ENCODE data around the gene PHEX.
A peak's percentile ranks its signal among the peaks of the same experiment; 100 is the strongest.

PHEX gene

DNA sequence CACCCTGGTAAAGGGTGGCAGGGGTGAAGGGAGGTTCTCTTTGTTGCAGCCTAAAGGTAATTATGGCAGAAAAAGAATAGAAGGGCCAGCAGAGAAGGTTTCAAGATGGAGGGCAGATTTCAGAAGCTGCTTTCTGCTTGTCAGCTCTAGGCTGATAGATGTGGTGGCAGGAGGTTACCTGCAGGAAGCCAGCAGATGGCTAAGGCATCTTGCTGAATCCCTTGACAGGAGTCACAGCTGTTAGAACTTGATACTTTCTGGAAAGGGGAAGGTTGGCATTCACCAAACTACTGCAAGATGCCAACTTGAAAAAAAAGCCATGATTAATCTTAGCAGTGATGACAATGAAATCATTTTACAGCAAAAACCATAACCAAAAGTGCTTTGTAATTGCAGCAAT is 171.1 kb downstream of the PHEX start:
- TF ChIP-seq, protein P1, sequence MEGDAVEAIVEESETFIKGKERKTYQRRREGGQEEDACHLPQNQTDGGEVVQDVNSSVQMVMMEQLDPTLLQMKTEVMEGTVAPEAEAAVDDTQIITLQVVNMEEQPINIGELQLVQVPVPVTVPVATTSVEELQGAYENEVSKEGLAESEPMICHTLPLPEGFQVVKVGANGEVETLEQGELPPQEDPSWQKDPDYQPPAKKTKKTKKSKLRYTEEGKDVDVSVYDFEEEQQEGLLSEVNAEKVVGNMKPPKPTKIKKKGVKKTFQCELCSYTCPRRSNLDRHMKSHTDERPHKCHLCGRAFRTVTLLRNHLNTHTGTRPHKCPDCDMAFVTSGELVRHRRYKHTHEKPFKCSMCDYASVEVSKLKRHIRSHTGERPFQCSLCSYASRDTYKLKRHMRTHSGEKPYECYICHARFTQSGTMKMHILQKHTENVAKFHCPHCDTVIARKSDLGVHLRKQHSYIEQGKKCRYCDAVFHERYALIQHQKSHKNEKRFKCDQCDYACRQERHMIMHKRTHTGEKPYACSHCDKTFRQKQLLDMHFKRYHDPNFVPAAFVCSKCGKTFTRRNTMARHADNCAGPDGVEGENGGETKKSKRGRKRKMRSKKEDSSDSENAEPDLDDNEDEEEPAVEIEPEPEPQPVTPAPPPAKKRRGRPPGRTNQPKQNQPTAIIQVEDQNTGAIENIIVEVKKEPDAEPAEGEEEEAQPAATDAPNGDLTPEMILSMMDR (IDR thresholded peaks at IDR 0.05; ENCODE audit: insufficient read depth, missing control alignments) = no peak
- DNase-seq (ENCODE audit: insufficient read length, low spot score) (peak; percentile 15), FAIRE-seq (peak; percentile 94)

DNA sequence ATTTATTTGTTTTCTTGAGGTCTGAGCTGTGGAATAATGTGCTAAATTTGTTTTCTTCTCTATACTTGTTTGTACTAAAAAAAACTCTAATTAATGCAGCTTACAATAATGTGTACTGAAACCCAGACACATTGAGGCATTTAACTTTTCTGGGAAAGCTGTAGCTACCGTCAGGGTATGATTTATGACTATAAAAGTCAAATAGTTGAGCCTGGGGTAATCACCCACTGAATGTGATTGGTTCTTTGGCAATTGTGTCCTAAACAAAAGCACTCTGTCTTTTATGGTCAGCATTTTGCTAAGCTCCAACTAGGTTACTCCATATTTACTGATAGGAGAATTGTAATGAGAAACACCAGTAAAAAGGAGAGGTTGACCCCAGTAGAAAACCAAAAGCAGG is 174.7 kb downstream of the PHEX start:
- TF ChIP-seq, protein P1 (IDR thresholded peaks at IDR 0.05; ENCODE audit: insufficient read depth, missing control alignments) = no peak
- FAIRE-seq = no peak
- DNase-seq (ENCODE audit: insufficient read length, low spot score) = no peak

DNA sequence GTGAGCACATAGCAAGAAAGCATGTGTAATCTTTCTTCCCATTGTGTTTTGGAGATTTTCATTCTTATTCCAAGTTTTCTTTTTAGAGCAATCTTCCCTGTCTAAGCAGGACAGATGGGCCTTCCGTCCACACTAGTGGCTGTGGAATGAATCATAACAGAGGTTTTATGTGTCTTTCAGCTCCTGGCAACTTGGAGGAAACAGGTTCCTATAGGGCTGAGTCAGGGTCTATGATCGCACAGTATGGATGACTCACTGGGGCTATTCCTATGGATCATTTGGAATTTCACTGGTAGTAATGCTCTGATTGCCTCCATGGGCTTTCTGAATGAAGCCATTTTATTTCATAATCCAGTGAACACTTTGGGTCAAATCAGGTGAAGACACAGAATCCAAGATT is 188.8 kb downstream of the PHEX start:
- TF ChIP-seq, protein P1 (IDR thresholded peaks at IDR 0.05; ENCODE audit: insufficient read depth, missing control alignments) = no peak
- no peak for DNase-seq (ENCODE audit: insufficient read length, low spot score)
- no peak for FAIRE-seq

DNA sequence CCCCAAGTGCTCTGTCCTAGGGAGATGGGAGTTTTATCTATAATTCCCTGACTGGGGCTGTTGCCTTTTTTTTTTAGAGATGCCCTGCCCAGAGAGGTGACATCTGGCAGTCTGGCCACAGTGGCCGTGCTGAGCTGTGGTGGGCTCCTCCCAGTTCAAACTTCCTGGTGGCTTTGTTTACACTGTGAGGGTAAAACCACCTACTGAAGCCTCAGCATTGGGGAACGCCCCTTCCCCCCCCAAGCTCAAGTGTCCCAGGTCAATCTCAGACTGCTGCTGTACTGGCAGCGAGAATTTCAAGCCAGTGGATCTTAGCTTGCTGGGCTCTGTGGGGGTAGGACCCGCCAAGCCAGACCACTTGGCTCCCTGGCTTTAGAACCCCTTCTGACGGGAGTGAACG is 202.3 kb downstream of the PHEX start:
- TF ChIP-seq, protein P1 (IDR thresholded peaks at IDR 0.05; ENCODE audit: insufficient read depth, missing control alignments) = no peak
- no peak for DNase-seq (ENCODE audit: insufficient read length, low spot score)
- no peak for FAIRE-seq

DNA sequence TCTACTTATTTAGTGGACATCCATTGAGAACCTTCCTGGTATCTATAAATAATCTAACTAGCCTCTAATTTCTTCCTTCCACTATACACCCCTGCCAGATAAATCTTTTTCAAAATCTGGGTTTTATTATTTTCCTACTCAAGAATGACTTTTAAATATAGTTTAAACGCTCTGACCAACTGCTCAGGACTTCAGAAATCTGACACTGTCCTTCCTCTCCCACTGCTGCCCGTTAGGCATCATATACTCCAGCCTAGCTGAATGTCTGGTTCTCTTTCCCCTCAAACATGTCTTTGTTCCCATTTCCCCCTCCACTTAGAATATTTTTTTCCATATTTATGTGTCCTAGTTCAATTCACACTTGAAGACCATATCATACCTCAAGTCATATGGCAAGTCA is 205.4 kb downstream of the PHEX start:
- DNase-seq (ENCODE audit: insufficient read length, low spot score) = no peak
- FAIRE-seq = no peak
- TF ChIP-seq, protein P1 (IDR thresholded peaks at IDR 0.05; ENCODE audit: insufficient read depth, missing control alignments) = no peak

DNA sequence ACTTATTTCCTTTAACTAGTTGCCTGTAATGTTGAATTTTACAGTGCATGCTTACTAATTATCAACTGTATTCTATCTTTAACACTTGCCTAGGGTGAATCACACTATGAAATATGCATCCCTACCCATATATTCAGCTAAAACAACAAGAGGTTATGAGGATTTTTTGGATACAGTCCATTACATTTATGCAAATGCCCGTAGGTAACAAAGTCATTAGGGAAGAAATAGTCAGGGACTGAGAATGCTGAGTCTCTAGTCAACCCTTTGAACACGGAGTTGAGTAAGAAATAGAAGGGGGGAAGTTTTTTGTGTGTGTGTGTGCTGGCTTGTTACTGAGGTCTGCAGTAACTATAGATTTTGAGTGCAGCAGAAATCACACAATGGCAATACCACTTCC is 214.5 kb downstream of the PHEX start:
- no peak for DNase-seq (ENCODE audit: insufficient read length, low spot score)
- TF ChIP-seq, protein P1 (IDR thresholded peaks at IDR 0.05; ENCODE audit: insufficient read depth, missing control alignments) = no peak
- FAIRE-seq = no peak

DNA sequence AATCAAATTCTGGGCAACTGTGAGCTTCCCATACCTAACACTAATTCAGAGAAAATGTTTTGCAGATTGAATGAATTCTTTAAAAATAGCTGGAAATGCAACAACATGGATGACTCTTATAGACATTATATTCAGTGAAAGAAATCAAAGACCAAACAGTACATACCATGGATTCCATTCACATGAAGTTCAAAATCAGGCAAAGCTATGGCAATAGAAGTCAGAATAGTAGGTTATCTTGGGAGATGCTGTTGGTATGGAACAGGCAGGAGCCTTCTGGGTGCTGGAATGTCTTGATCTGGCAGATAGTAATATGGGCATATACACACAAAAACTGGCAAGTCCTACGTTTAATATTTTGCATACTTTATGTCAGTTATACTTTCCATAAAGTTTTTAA is 215.0 kb downstream of the PHEX start:
- TF ChIP-seq, protein P1 (IDR thresholded peaks at IDR 0.05; ENCODE audit: insufficient read depth, missing control alignments) = no peak
- DNase-seq (ENCODE audit: insufficient read length, low spot score) (no peak), FAIRE-seq (no peak)
